GM18517 (cell line): ENCODE measurements around the gene NDUFA13.

Source experiments
- ATAC-seq: cut with Tn5 transposase; IDR thresholded peaks from one replicate; pipeline ENCODE4 v1.9.1; 2021; ENCODE audit warnings: mild to moderate bottlenecking, moderate library complexity; ENCODE audit not compliant: unreplicated experiment

NDUFA13 gene

GRCh38 chr19:19566306-19566705 is 50.3 kb downstream of the NDUFA13 start:
- ATAC-seq: no peak

DNA sequence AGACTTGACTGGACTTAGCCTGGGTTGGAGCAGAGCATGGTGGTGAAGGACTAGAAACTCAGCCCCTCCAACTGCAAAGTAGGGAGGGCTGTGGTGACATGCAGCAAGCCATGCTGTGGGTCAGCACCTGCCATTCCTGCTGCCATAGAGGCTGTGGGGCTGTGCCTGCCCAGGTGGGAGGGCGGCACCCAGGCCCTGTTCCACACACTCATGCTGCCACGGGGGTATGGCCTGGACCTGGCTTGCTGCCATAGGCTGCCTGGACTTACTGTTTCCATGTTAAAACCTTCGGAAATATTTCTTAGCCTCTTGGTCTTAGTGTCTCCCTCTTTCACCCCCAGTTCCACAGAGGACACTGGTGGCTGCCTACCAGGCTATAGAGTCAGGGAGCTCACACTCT is 51.4 kb downstream of the NDUFA13 start:
- ATAC-seq: no peak

- ATAC-seq: no peak
Observed at GRCh38 chr19:19568802-19569756, 53.1 kb downstream of the NDUFA13 start.

DNA sequence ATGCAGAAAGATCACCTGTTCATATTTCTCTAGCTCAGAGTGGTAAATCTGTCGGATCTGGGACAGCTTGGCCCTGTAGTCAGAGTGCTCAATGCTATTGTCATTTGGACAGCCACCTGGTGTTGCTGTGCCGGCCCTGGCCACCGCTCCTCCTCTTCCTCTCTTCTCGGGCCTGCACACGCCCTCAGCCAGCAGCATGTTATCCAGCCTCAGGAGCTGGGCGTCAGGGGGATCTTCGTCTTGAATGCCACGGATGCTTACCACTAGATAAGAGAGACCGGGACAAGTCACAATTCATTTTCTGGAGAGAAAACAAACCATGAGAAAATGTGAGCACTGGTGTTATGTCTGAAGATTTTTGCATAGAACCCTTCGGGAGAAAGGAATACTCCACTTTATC is 54.5 kb downstream of the NDUFA13 start:
- no peak for ATAC-seq

DNA sequence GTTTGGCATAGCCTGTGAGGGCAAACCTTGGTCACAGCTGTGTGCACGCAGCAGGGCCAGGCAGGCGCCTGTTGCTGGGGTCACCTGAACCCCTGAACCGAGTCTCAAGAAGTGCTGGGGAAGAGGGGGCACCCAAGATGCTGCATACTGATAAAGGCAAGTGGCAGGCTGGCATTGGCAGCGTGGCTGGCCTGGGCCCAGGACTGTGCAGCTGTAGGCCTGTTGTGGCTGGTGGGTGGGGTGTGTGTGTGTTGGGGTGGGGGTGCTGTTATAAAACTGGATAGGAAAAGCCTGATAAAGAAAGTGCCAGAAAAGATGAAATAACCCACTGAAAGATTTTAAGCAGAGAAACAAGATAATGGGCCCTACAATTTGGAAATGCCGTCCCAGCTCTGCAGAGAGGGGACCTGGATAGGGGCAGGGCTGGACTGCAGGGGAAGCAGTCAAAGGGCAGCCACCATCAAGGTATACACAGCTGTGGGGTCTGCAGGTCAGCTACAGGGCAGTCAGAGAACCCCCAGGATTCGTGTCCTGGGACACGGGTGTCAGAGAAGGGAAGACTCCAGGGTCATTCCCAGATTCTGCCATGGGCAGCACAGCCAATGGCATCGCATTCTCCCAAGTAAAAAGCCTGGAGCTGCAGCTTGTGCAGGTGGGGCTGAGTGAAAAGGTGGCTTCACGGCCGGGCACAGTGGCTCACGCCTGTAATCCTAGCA is 55.2 kb downstream of the NDUFA13 start:
- no peak for ATAC-seq

GRCh38 chr19:19575411-19575810 is 59.4 kb downstream of the NDUFA13 start:
- ATAC-seq: no peak
